H1 (cell line): Measurements from ENCODE around the gene ZDHHC1. TPM values are rescaled to one million over a fixed set of nuclear protein-coding genes. Genes with fewer than 3 reads are reported as not detected.

Source experiments
- ATF3 ChIP-seq: IDR thresholded peaks from 2 replicates; pipeline ENCODE4 v1.6.1; 2011; ENCODE audit warnings: low read depth, mild to moderate bottlenecking, low read length; ENCODE audit not compliant: insufficient read depth
- PHF8 ChIP-seq: fragments of 200-600 bp; sonication (generic); conservative IDR thresholded peaks from 2 replicates; pipeline ENCODE4 v1.7.1; 2012; ENCODE audit warnings: low read depth, mild to moderate bottlenecking, inconsistent platforms, low read length, moderate library complexity
- POLR2AphosphoS5 ChIP-seq: IDR thresholded peaks from 2 replicates; pipeline ENCODE4 v1.6.1; 2011; ENCODE audit warnings: low read depth, low read length
- RBBP5 ChIP-seq: IDR thresholded peaks from 2 replicates; pipeline ENCODE4 v1.7.1; 2012; ENCODE audit warnings: low read depth, mild to moderate bottlenecking, inconsistent platforms, low read length, moderate library complexity, borderline replicate concordance
- SIRT6 ChIP-seq: IDR thresholded peaks from one replicate; pipeline ENCODE4 v1.7.1; 2012; ENCODE audit warnings: low read length, inconsistent platforms
- TAF1 ChIP-seq: IDR thresholded peaks from 2 replicates; pipeline ENCODE4 v1.6.1; 2011; ENCODE audit warnings: mild to moderate bottlenecking, low read depth, low read length
- TAF7 ChIP-seq: optimal IDR thresholded peaks from 2 replicates; pipeline ENCODE3; 2011; ENCODE audit warnings: low read depth, mild to moderate bottlenecking, inconsistent platforms, low read length, moderate library complexity, borderline replicate concordance
- polyA plus RNA-seq, 7 experiments: library from polyadenylated mRNA; depleted of rRNA in 3 of 7; stranded (reverse) in 5 of 7; unstranded in 2 of 7; fragments of >200 nt in 5 of 7; fragments of 200-250 nt in 2 of 7; gene quantifications; 1 replicate in 5 of 7; 2 replicates in 1 of 7; 4 replicates in 1 of 7; pipeline versions ENCODE4 v1.2.1 to v1.2.3, GENCODE V29; 2011 to 2013; ENCODE audit warnings: missing spikeins in 2 of 7, mixed read lengths in 2 of 7
- total RNA-seq: library from RNA; stranded (reverse); fragmentation: NEBNext Ultra II Directional; extraction: Animal tissue kit (Norgen Biotek cat#: 25700); gene quantifications from 2 replicates; pipeline ENCODE4 v1.2.1, GENCODE V29; 2021

Gene ZDHHC1
- total and polyA plus RNA-seq, 2 of the 8 experiments (the other 6 are each of a cell fraction or from before 2014, with no cell fraction given) = 3.1 to 4.9 TPM

DNA sequence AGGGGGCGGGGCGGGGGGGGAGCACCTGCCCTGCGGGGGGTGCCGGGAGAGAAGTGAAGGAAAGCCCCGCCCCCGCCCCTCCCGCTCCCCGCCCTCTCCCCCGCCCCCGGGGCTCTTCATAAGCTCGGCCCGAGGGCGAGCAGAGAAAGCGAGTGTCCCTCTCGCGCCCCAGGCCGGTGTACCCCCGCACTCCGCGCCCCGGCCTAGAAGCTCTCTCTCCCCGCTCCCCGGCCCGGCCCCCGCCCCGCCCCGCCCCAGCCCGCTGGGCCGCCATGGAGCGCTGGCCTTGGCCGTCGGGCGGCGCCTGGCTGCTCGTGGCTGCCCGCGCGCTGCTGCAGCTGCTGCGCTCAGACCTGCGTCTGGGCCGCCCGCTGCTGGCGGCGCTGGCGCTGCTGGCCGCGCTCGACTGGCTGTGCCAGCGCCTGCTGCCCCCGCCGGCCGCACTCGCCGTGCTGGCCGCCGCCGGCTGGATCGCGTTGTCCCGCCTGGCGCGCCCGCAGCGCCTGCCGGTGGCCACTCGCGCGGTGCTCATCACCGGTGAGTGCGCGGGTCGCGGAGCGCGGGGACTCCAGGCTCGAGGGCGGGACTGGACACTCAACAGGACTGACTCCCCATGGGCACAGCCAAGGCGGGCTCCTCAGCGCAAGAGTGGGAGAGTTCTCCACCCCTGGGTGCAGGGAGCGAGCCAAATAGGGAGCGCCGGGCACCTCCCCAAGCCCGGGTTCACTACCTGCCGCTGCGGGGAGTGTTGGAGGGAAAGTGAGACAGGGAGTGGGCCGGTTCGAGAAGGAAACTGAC lies 14.9 kb upstream of the ZDHHC1 start, which contains the start of gene HSD11B2 (continued):
- TF ChIP-seq PHF8 (0 out of 2 replicates have a peak, but pooled peaks have one; percentile 34), TAF1 (peak; percentile 50; the same call in 1 of the 2 replicates), POLR2AphosphoS5 (no peak; the same call in 1 of the 2 replicates), TAF7 (no peak), SIRT6 (no peak), RBBP5 (no peak; the same call in 1 of the 2 replicates), ATF3 (no peak)
